K562 (cell line): ENCODE results near the gene SLC48A1. TPM values are rescaled to one million over a fixed set of nuclear protein-coding genes. Genes with fewer than 3 reads are reported as not detected.

Experiments
- ARID2 ChIP-seq: fragments of 450-650 bp; IDR thresholded peaks from 2 replicates; pipeline ENCODE4 v1.6.1; 2017; ENCODE audit warnings: antibody characterized with exemption, mild to moderate bottlenecking
- BCOR ChIP-seq: fragments of 450-650 bp; IDR thresholded peaks from 2 replicates; pipeline ENCODE4 v1.6.1; 2016
- CXXC5 ChIP-seq: fragments of 250-450 bp; sonication (Bioruptor Pico); IDR thresholded peaks from 2 replicates; pipeline ENCODE4 v1.8.0; 2022; ENCODE audit warnings: inconsistent platforms, mild to moderate bottlenecking, moderate library complexity
- ESRRA ChIP-seq: fragments of 450-650 bp; IDR thresholded peaks from 2 replicates; pipeline ENCODE4 v1.6.1; 2014; ENCODE audit warnings: low read depth, mild to moderate bottlenecking, moderate library complexity, borderline replicate concordance
- ETV1 ChIP-seq: fragments of 450-650 bp; conservative IDR thresholded peaks from 2 replicates; pipeline ENCODE4 v1.6.1; 2016; ENCODE audit warnings: missing genetic modification characterization, control low read depth, low read depth, missing compliant biosample characterization
- MYNN ChIP-seq, 2 experiments: sonication (generic); formaldehyde crosslinking in 1 of 2; IDR thresholded peaks; 2 replicates each; pipeline versions ENCODE4 v1.5.0 to v1.6.1; 2016 to 2020; ENCODE audit warnings: antibody characterized with exemption in 1 of 2, missing genetic modification reagents in 1 of 2
- NCOA4 ChIP-seq: fragments of 450-650 bp; IDR thresholded peaks from 2 replicates; pipeline ENCODE4 v1.6.1; 2018; ENCODE audit warnings: mild to moderate bottlenecking; ENCODE audit not compliant: partially characterized antibody
- NR2C2 ChIP-seq, 2 experiments: fragments of 200-800 bp in 1 of 2; sonication (Bioruptor generic) in 1 of 2; sonication (generic) in 1 of 2; formaldehyde crosslinking in 1 of 2; IDR thresholded peaks; 2 replicates each; pipeline versions ENCODE4 v1.6.1 to v1.8.0; 2016 to 2022; ENCODE audit warnings: mild to moderate bottlenecking in 1 of 2, missing compliant biosample characterization in 1 of 2, missing genetic modification characterization in 1 of 2, missing genetic modification reagents in 1 of 2
- POLR2AphosphoS2 ChIP-seq: IDR thresholded peaks from 2 replicates; pipeline ENCODE4 v1.6.1; 2012; ENCODE audit warnings: low read length, improper control_type of control experiment
- RFX1 ChIP-seq: fragments of 450-650 bp; IDR thresholded peaks from 2 replicates; pipeline ENCODE4 v1.6.1; 2016; ENCODE audit warnings: mild to moderate bottlenecking, moderate library complexity
- RUNX1 ChIP-seq: sonication (generic); IDR thresholded peaks from 2 replicates; pipeline ENCODE4 v1.6.1; 2016; ENCODE audit warnings: antibody characterized with exemption, low read depth
- TEAD4 ChIP-seq, 2 experiments: sonication (generic) in 1 of 2; formaldehyde crosslinking in 1 of 2; IDR thresholded peaks; 2 replicates each; pipeline versions ENCODE4 v1.6.1 to v1.8.0; 2012 to 2022; ENCODE audit warnings: borderline replicate concordance in 1 of 2, inconsistent platforms in 1 of 2, low read length in 1 of 2, mild to moderate bottlenecking in 1 of 2, missing genetic modification reagents in 1 of 2
- TFAM ChIP-seq: fragments of 250-450 bp; sonication (Bioruptor Pico); conservative IDR thresholded peaks from 2 replicates; pipeline ENCODE4 v1.5.0; 2021; ENCODE audit warnings: mild to moderate bottlenecking, moderate library complexity
- TRIM28 ChIP-seq: fragments of 450-650 bp; IDR thresholded peaks from 2 replicates; pipeline ENCODE4 v1.6.1; 2017
- WHSC1 ChIP-seq: IDR thresholded peaks from one replicate; pipeline ENCODE4 v1.6.1; 2012; ENCODE audit warnings: low read length, control low read depth, inconsistent platforms
- ZFP36 ChIP-seq: fragments of 150-350 bp; IDR thresholded peaks from 2 replicates; pipeline ENCODE4 v1.6.1; 2018; ENCODE audit warnings: low read length, low read depth; ENCODE audit not compliant: partially characterized antibody
- ZFX ChIP-seq: sonication (generic); formaldehyde crosslinking; IDR thresholded peaks from 2 replicates; pipeline ENCODE4 v1.8.0; 2022; ENCODE audit warnings: mild to moderate bottlenecking, missing genetic modification reagents, moderate library complexity
- ZNF133 ChIP-seq: fragments of 250-450 bp; sonication (Bioruptor Pico); IDR thresholded peaks from 2 replicates; pipeline ENCODE4 v1.4.0; 2020; ENCODE audit warnings: mild to moderate bottlenecking
- ZNF263 ChIP-seq: sonication (generic); formaldehyde crosslinking; IDR thresholded peaks from 2 replicates; pipeline ENCODE4 v1.8.0; 2022; ENCODE audit warnings: mild to moderate bottlenecking, missing genetic modification reagents, borderline replicate concordance
- polyA plus RNA-seq, 8 experiments: library from polyadenylated mRNA; depleted of rRNA in 4 of 8; stranded (reverse) in 5 of 8; unstranded in 3 of 8; fragments of >200 nt; fragmentation: Nextera tagmentation in 2 of 8; fragmentation: Illumina TruSeq in 1 of 8; extraction: Ambion mirVana in 2 of 8; extraction: Trizol in 1 of 8; gene quantifications; 2 replicates each; pipeline versions ENCODE4 v1.2.1 to v1.2.3, GENCODE V29; 2011 to 2014; ENCODE audit warnings: inconsistent platforms in 1 of 8, missing spikeins in 1 of 8
- total RNA-seq, 7 experiments: library from RNA; depleted of rRNA in 6 of 7; stranded (reverse); fragments of >200 nt in 6 of 7; fragmentation: Illumina TruSeq in 2 of 7; extraction: Trizol in 2 of 7; gene quantifications; 2 replicates each; pipeline versions ENCODE4 v1.2.1 to v1.2.3, GENCODE V29; 2011 to 2021; ENCODE audit warnings: low replicate concordance in 1 of 7
- TF ChIP-seq, protein P1 (sequence below): fragments of 200-800 bp; sonication (Bioruptor generic); IDR thresholded peaks from 2 replicates; pipeline ENCODE4 v1.6.1; 2017; ENCODE audit warnings: missing genetic modification characterization, missing compliant biosample characterization
- TF ChIP-seq, protein P2 (sequence below), 3 experiments: IDR thresholded peaks in 2 of 3; conservative IDR thresholded peaks in 1 of 3; 2 replicates each; pipeline ENCODE4 v1.5.1; 2011 to 2012; ENCODE audit warnings: low read length in 3 of 3, mild to moderate bottlenecking in 3 of 3, control low read depth in 2 of 3, improper control_type of control experiment in 1 of 3, inconsistent platforms in 1 of 3, low read depth in 1 of 3, mixed read lengths in 1 of 3, moderate library complexity in 1 of 3; ENCODE audit not compliant: insufficient read depth in 2 of 3
- TF ChIP-seq, protein P3 (sequence below): sonication (generic); formaldehyde crosslinking; IDR thresholded peaks from 2 replicates; pipeline ENCODE4 v1.8.1; 2023; ENCODE audit warnings: mild to moderate bottlenecking, missing genetic modification reagents

The SLC48A1 gene
- total and polyA plus RNA-seq, 9 of the 15 experiments (the other 6 are each of a cell fraction or from before 2014, with no cell fraction given): 10.7 to 37.5 (median 18.7) TPM

DNA sequence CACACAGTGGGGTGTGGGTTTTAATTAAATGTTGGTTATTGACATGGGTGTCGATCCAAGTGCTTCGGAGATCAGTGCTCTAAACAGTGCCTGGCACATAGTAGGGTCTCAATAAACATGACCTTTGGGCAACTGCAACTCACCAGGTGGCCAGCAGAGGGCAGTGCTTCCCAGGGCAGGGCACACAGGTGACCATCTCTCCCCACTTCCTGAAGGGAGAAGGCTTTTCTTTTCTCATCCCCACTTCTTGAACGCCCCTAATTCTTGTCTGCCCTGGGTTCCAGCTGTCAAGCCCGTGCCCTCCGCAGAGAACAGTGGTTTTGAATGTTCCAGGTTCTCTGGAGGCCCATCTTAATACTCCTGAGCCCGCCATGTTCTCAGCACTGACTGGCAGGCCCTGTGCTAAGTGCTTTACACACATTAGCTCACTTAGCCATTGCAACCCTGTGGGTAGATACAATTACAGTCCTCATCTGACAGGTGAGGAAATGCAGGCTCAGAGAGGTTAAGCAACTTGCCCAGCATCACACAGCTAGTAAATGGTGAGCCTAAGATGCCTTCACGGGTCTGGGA, 30.7 kb upstream of the SLC48A1 start (continued):
- TF ChIP-seq ARID2 (peak; percentile 76; the same call in 1 of the 2 replicates), ESRRA (peak; percentile 98), NR2C2 (CRISPR knock-in tag; IDR thresholded peaks at IDR 0.05) (peak; percentile 43; the same call in 1 of the 2 replicates), NR2C2 (tag; IDR thresholded peaks at IDR 0.05) (no peak), TEAD4 (IDR thresholded peaks at IDR 0.05; ENCODE audit: low read length) (peak; percentile 35; the same call in 1 of the 2 replicates), TEAD4 (CRISPR knock-in tag; IDR thresholded peaks at IDR 0.05; ENCODE audit: borderline replicate concordance) (no peak), ZNF133 (CRISPR knock-in tag) (no peak), TFAM (CRISPR knock-in tag) (no peak), ZFP36 (peak; percentile 75), BCOR (peak; percentile 44; the same call in 1 of the 2 replicates), TRIM28 (no peak), ZFX (CRISPR knock-in tag) (no peak), MYNN (IDR thresholded peaks at IDR 0.05) (0 out of 2 replicates have a peak, but pooled peaks have one; percentile 37), MYNN (CRISPR knock-in tag; IDR thresholded peaks at IDR 0.05) (no peak), POLR2AphosphoS2 (no peak), RUNX1 (0 out of 2 replicates have a peak, but pooled peaks have one; percentile 30), RFX1 (no peak), ZNF263 (CRISPR knock-in tag) (peak; percentile 44; the same call in 1 of the 2 replicates), CXXC5 (CRISPR knock-in tag) (no peak), NCOA4 (no peak), WHSC1 (no peak), ETV1 (tag) (peak; percentile 37; the same call in 1 of the 2 replicates)
- TF ChIP-seq, protein P1, sequence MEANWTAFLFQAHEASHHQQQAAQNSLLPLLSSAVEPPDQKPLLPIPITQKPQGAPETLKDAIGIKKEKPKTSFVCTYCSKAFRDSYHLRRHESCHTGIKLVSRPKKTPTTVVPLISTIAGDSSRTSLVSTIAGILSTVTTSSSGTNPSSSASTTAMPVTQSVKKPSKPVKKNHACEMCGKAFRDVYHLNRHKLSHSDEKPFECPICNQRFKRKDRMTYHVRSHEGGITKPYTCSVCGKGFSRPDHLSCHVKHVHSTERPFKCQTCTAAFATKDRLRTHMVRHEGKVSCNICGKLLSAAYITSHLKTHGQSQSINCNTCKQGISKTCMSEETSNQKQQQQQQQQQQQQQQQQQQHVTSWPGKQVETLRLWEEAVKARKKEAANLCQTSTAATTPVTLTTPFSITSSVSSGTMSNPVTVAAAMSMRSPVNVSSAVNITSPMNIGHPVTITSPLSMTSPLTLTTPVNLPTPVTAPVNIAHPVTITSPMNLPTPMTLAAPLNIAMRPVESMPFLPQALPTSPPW (CRISPR knock-in tag): peak; percentile 42; the same call in 1 of the 2 replicates
- TF ChIP-seq, protein P2, sequence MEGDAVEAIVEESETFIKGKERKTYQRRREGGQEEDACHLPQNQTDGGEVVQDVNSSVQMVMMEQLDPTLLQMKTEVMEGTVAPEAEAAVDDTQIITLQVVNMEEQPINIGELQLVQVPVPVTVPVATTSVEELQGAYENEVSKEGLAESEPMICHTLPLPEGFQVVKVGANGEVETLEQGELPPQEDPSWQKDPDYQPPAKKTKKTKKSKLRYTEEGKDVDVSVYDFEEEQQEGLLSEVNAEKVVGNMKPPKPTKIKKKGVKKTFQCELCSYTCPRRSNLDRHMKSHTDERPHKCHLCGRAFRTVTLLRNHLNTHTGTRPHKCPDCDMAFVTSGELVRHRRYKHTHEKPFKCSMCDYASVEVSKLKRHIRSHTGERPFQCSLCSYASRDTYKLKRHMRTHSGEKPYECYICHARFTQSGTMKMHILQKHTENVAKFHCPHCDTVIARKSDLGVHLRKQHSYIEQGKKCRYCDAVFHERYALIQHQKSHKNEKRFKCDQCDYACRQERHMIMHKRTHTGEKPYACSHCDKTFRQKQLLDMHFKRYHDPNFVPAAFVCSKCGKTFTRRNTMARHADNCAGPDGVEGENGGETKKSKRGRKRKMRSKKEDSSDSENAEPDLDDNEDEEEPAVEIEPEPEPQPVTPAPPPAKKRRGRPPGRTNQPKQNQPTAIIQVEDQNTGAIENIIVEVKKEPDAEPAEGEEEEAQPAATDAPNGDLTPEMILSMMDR (IDR thresholded peaks at IDR 0.05 in 2 of 3, conservative IDR thresholded peaks at IDR 0.05 in 1 of 3; ENCODE audit: insufficient read depth in 2 of 3, low read depth in 1 of 3, low read length in 3 of 3): peak; percentile 93 to 98 (median 97)
- TF ChIP-seq, protein P3, sequence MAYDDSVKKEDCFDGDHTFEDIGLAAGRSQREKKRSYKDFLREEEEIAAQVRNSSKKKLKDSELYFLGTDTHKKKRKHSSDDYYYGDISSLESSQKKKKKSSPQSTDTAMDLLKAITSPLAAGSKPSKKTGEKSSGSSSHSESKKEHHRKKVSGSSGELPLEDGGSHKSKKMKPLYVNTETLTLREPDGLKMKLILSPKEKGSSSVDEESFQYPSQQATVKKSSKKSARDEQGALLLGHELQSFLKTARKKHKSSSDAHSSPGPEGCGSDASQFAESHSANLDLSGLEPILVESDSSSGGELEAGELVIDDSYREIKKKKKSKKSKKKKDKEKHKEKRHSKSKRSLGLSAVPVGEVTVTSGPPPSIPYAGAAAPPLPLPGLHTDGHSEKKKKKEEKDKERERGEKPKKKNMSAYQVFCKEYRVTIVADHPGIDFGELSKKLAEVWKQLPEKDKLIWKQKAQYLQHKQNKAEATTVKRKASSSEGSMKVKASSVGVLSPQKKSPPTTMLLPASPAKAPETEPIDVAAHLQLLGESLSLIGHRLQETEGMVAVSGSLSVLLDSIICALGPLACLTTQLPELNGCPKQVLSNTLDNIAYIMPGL: peak; percentile 50; the same call in 1 of the 2 replicates
